WTC11 (cell line): ENCODE results near the gene MPPE1. TPM values are rescaled to one million over a fixed set of nuclear protein-coding genes. Genes with fewer than 3 reads are reported as not detected.

Source experiments
- ATAC-seq: fragments of 200-7000 bp; cut with Tn5 transposase; 2 replicates; pipeline ENCODE4 v1.10.0; 2021; ENCODE audit warnings: mild to moderate bottlenecking, moderate library complexity
- CTCF ChIA-PET: fragments of 300-600 bp; sonication (Branson Sonifier 250); formaldehyde crosslinking; loops from one replicate; lab custom pipeline; 2021; ENCODE audit warnings: antibody characterized with exemption; lab: Charles Lee
- POLR2A ChIA-PET: fragments of 350-600 bp; sonication (Branson Sonifier 250); formaldehyde crosslinking; loops from one replicate; lab custom pipeline; 2021; ENCODE audit warnings: antibody characterized with exemption; lab: Charles Lee
- DNase-seq: peaks from one replicate; pipeline ENCODE4 v3.0.0; 2021; ENCODE audit warnings: low spot score
- H3K27ac Mint-ChIP-seq: 2 replicates; pipeline ENCODE4 v1.8.0; 2021; ENCODE audit warnings: mixed read lengths
- H3K27me3 Mint-ChIP-seq: 2 replicates; pipeline ENCODE4 v1.8.0; 2021; ENCODE audit warnings: low read depth, mild to moderate bottlenecking, moderate library complexity, mixed read lengths
- H3K36me3 Mint-ChIP-seq: 2 replicates; pipeline ENCODE4 v1.8.0; 2021; ENCODE audit warnings: mixed read lengths
- H3K4me1 Mint-ChIP-seq: 2 replicates; pipeline ENCODE4 v1.8.0; 2022; ENCODE audit warnings: mixed read lengths
- H3K4me3 Mint-ChIP-seq: 2 replicates; pipeline ENCODE4 v1.8.0; 2021; ENCODE audit warnings: mild to moderate bottlenecking, moderate library complexity, mixed read lengths
- H3K9me3 Mint-ChIP-seq: 2 replicates; pipeline ENCODE4 v1.8.0; 2021; ENCODE audit warnings: mixed read lengths
- ATF1 ChIP-seq: sonication (generic); formaldehyde crosslinking; IDR thresholded peaks from 2 replicates; pipeline ENCODE4 v1.8.1; 2023; ENCODE audit warnings: mild to moderate bottlenecking, moderate library complexity, missing genetic modification reagents
- FOXJ3 ChIP-seq: sonication (generic); formaldehyde crosslinking; IDR thresholded peaks from 2 replicates; pipeline ENCODE4 v1.9.0; 2021; ENCODE audit warnings: missing genetic modification reagents, mild to moderate bottlenecking, borderline replicate concordance
- FOXP1 ChIP-seq: sonication (generic); formaldehyde crosslinking; IDR thresholded peaks from 2 replicates; pipeline ENCODE4 v1.8.0; 2022; ENCODE audit warnings: missing genetic modification reagents, mild to moderate bottlenecking, moderate library complexity, borderline replicate concordance
- GRHL2 ChIP-seq: fragments of 250-450 bp; sonication (Bioruptor Pico); IDR thresholded peaks from 2 replicates; pipeline ENCODE4 v1.8.0; 2022; ENCODE audit warnings: mild to moderate bottlenecking, moderate library complexity; ENCODE audit not compliant: insufficient replicate concordance, severe bottlenecking
- IRF2 ChIP-seq: sonication (generic); formaldehyde crosslinking; IDR thresholded peaks from 2 replicates; pipeline ENCODE4 v1.8.0; 2022; ENCODE audit warnings: low read depth, missing genetic modification reagents, borderline replicate concordance
- NFE2L1 ChIP-seq: sonication (generic); formaldehyde crosslinking; IDR thresholded peaks from 2 replicates; pipeline ENCODE4 v1.8.1; 2023; ENCODE audit warnings: missing genetic modification reagents
- NR2C2 ChIP-seq: sonication (generic); formaldehyde crosslinking; IDR thresholded peaks from 2 replicates; pipeline ENCODE4 v1.8.0; 2022; ENCODE audit warnings: mild to moderate bottlenecking, missing genetic modification reagents
- PRRX2 ChIP-seq: fragments of 250-450 bp; sonication (Bioruptor Pico); IDR thresholded peaks from 2 replicates; pipeline ENCODE4 v1.8.0; 2021; ENCODE audit warnings: mild to moderate bottlenecking
- TEAD4 ChIP-seq: sonication (generic); formaldehyde crosslinking; IDR thresholded peaks from 2 replicates; pipeline ENCODE4 v1.8.0; 2022; ENCODE audit warnings: mild to moderate bottlenecking, missing genetic modification reagents
- ZBTB21 ChIP-seq: sonication (generic); formaldehyde crosslinking; IDR thresholded peaks from 2 replicates; pipeline ENCODE4 v1.8.1; 2023; ENCODE audit warnings: mild to moderate bottlenecking, missing genetic modification reagents, borderline replicate concordance
- ZNF317 ChIP-seq: sonication (generic); formaldehyde crosslinking; IDR thresholded peaks from 2 replicates; pipeline ENCODE4 v1.8.1; 2023; ENCODE audit warnings: low read depth, mild to moderate bottlenecking, moderate library complexity, missing genetic modification reagents, borderline replicate concordance
- total RNA-seq: library from RNA; stranded (reverse); gene quantifications from 3 replicates; pipeline ENCODE4 v1.2.3, GENCODE V29; 2021
- TF ChIP-seq, protein P1 (sequence below): sonication (generic); formaldehyde crosslinking; IDR thresholded peaks from 2 replicates; pipeline ENCODE4 v1.8.0; 2022; ENCODE audit warnings: mild to moderate bottlenecking, missing genetic modification reagents
- TF ChIP-seq, protein P2 (sequence below): sonication (generic); formaldehyde crosslinking; IDR thresholded peaks from 2 replicates; pipeline ENCODE4 v1.8.1; 2023; ENCODE audit warnings: mild to moderate bottlenecking, missing genetic modification reagents, moderate library complexity
- TF ChIP-seq, protein P3 (sequence below): sonication (generic); formaldehyde crosslinking; IDR thresholded peaks from 2 replicates; pipeline ENCODE4 v1.8.0; 2023; ENCODE audit warnings: mild to moderate bottlenecking, missing genetic modification reagents
- TF ChIP-seq, protein P4 (sequence below): fragments of 200-600 bp; IDR thresholded peaks from 2 replicates; pipeline ENCODE4 v1.8.0; 2022; ENCODE audit warnings: antibody characterized with exemption
- TF ChIP-seq, protein P5 (sequence below): sonication (generic); formaldehyde crosslinking; IDR thresholded peaks from 2 replicates; pipeline ENCODE4 v1.8.1; 2022; ENCODE audit warnings: mild to moderate bottlenecking, moderate library complexity, missing genetic modification reagents

The MPPE1 gene
- total RNA-seq, 1 experiment from 2014 or later = 29.1 TPM

DNA sequence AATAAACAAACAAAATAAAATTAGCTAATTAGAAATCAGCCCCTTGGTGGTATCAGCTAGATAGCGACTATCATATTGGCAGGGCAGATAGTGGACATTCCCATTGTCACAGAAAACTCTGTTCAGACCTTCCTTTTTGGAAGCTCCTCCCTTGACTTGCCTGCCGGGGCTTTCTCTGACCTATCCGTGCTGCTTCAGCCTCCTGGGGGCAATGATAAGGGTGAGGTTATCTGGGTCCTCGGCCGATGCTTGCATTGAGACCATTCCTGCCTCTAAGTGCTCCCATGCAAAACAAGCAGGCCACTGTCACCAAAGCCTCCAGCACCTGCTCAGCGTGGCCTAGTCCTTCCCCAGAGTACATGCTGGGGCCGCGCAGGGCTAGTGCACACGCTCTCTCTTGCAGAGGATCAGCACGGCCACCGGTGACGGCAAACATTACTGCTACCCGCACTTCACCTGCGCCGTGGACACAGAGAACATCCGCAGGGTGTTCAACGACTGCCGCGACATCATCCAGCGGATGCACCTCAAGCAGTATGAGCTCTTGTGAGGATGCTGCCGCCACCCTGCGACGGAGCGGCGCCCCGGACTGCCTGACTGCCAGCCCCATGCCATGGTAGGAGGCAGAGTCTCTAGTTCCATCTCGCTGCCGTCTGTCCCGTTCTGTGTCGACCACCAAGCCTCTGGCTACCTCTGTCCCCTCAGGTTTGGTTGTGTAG, 27.4 kb downstream of the MPPE1 start (continued):
- TF ChIP-seq, protein P1, sequence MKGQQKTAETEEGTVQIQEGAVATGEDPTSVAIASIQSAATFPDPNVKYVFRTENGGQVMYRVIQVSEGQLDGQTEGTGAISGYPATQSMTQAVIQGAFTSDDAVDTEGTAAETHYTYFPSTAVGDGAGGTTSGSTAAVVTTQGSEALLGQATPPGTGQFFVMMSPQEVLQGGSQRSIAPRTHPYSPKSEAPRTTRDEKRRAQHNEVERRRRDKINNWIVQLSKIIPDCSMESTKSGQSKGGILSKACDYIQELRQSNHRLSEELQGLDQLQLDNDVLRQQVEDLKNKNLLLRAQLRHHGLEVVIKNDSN = no peak
- TF ChIP-seq TEAD4 (CRISPR knock-in tag) = no peak
- TF ChIP-seq PRRX2 (CRISPR knock-in tag) = no peak
- no peak for TF ChIP-seq GRHL2 (CRISPR knock-in tag)
- no peak for TF ChIP-seq IRF2 (CRISPR knock-in tag)

GRCh38 chr18:11877497-11878135, 30.5 kb downstream of the MPPE1 start:
- TF ChIP-seq ATF1 (CRISPR knock-in tag) (no peak), ZNF317 (no peak), ZBTB21 (CRISPR knock-in tag) (no peak), FOXP1 (CRISPR knock-in tag) (no peak), NFE2L1 (CRISPR knock-in tag) (no peak), FOXJ3 (no peak), NR2C2 (CRISPR knock-in tag) (no peak)
- TF ChIP-seq, protein P2, sequence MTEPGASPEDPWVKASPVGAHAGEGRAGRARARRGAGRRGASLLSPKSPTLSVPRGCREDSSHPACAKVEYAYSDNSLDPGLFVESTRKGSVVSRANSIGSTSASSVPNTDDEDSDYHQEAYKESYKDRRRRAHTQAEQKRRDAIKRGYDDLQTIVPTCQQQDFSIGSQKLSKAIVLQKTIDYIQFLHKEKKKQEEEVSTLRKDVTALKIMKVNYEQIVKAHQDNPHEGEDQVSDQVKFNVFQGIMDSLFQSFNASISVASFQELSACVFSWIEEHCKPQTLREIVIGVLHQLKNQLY (CRISPR knock-in tag) = no peak
- TF ChIP-seq, protein P3, sequence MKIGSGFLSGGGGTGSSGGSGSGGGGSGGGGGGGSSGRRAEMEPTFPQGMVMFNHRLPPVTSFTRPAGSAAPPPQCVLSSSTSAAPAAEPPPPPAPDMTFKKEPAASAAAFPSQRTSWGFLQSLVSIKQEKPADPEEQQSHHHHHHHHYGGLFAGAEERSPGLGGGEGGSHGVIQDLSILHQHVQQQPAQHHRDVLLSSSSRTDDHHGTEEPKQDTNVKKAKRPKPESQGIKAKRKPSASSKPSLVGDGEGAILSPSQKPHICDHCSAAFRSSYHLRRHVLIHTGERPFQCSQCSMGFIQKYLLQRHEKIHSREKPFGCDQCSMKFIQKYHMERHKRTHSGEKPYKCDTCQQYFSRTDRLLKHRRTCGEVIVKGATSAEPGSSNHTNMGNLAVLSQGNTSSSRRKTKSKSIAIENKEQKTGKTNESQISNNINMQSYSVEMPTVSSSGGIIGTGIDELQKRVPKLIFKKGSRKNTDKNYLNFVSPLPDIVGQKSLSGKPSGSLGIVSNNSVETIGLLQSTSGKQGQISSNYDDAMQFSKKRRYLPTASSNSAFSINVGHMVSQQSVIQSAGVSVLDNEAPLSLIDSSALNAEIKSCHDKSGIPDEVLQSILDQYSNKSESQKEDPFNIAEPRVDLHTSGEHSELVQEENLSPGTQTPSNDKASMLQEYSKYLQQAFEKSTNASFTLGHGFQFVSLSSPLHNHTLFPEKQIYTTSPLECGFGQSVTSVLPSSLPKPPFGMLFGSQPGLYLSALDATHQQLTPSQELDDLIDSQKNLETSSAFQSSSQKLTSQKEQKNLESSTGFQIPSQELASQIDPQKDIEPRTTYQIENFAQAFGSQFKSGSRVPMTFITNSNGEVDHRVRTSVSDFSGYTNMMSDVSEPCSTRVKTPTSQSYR (CRISPR knock-in tag) = no peak
- TF ChIP-seq, protein P4, sequence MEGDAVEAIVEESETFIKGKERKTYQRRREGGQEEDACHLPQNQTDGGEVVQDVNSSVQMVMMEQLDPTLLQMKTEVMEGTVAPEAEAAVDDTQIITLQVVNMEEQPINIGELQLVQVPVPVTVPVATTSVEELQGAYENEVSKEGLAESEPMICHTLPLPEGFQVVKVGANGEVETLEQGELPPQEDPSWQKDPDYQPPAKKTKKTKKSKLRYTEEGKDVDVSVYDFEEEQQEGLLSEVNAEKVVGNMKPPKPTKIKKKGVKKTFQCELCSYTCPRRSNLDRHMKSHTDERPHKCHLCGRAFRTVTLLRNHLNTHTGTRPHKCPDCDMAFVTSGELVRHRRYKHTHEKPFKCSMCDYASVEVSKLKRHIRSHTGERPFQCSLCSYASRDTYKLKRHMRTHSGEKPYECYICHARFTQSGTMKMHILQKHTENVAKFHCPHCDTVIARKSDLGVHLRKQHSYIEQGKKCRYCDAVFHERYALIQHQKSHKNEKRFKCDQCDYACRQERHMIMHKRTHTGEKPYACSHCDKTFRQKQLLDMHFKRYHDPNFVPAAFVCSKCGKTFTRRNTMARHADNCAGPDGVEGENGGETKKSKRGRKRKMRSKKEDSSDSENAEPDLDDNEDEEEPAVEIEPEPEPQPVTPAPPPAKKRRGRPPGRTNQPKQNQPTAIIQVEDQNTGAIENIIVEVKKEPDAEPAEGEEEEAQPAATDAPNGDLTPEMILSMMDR = no peak
- TF ChIP-seq, protein P5, sequence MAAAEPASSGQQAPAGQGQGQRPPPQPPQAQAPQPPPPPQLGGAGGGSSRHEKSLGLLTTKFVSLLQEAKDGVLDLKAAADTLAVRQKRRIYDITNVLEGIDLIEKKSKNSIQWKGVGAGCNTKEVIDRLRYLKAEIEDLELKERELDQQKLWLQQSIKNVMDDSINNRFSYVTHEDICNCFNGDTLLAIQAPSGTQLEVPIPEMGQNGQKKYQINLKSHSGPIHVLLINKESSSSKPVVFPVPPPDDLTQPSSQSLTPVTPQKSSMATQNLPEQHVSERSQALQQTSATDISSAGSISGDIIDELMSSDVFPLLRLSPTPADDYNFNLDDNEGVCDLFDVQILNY (CRISPR knock-in tag) = no peak
- Mint-ChIP-seq H3K9me3 (peaks cover 15% of the 10 kb centered on the region), H3K36me3 (peaks cover 55% of the 10 kb centered on the region), H3K27ac (peak overlapping the region; percentile 81), H3K27me3 (no peaks in the 10 kb centered on the region), H3K4me3 (no peak overlapping the region), H3K4me1 (peaks cover 15% of the 10 kb centered on the region)
- POLR2A ChIA-PET = interaction anchor here (1.2 kb wide), 1 partner anchor 9 kb away, joined by 3 read pairs; no protein-coding TSS in a partner anchor
- peak; percentile 47 for ATAC-seq
- CTCF ChIA-PET = interaction anchor here (1.0 kb wide), 1 partner anchor 118 kb away, joined by 3 read pairs; no protein-coding TSS in a partner anchor
- no peak for DNase-seq
